HG02610 (cell line): ENCODE results near the gene RGPD5.
"Not testable (repeated sequence)": the region's sequence is repeated elsewhere in the genome, so short reads cannot be mapped to it uniquely, and the experiment has no call there.

Source experiments
- ATAC-seq: cut with Tn5 transposase; IDR thresholded peaks from one replicate; pipeline ENCODE4 v1.9.1; 2021; ENCODE audit warnings: mild to moderate bottlenecking, moderate library complexity; ENCODE audit not compliant: unreplicated experiment

Gene RGPD5

GRCh38 chr2:109794074-109794737 lies at the start of gene RGPD5:
TSS of gene RGPD5 (plus strand) at chr2:109794305. CDS start at chr2:109794466, 161 bp downstream.
- peak; percentile 98 for ATAC-seq

GRCh38 chr2:109751572-109751971 lies 42.5 kb upstream of the RGPD5 start:
- ATAC-seq = not testable (repeated sequence)

- not testable (repeated sequence) for ATAC-seq
Measured at GRCh38 chr2:109757163-109757824, 36.8 kb upstream of the RGPD5 start.

GRCh38 chr2:109760265-109761042 lies 33.7 kb upstream of the RGPD5 start:
- ATAC-seq = not testable (repeated sequence)

- ATAC-seq = not testable (repeated sequence)
Measured at GRCh38 chr2:109761043-109761454, 33.1 kb upstream of the RGPD5 start.

GRCh38 chr2:109761976-109762375 lies 32.1 kb upstream of the RGPD5 start:
- ATAC-seq = not testable (repeated sequence)

- not testable (repeated sequence) for ATAC-seq
Measured at GRCh38 chr2:109766074-109766473, 28.0 kb upstream of the RGPD5 start.

- ATAC-seq = not testable (repeated sequence)
Measured at GRCh38 chr2:109766886-109767578, 27.1 kb upstream of the RGPD5 start.

- not testable (repeated sequence) for ATAC-seq
Measured at GRCh38 chr2:109768934-109769333, 25.2 kb upstream of the RGPD5 start.

GRCh38 chr2:109779118-109779517 lies 15.0 kb upstream of the RGPD5 start:
- not testable (repeated sequence) for ATAC-seq

- not testable (repeated sequence) for ATAC-seq
Measured at GRCh38 chr2:109781147-109781816, 12.8 kb upstream of the RGPD5 start.

- ATAC-seq = not testable (repeated sequence)
Measured at GRCh38 chr2:109782446-109782993, 11.6 kb upstream of the RGPD5 start.

- ATAC-seq = not testable (repeated sequence)
Measured at GRCh38 chr2:109791530-109792279, 2.4 kb upstream of the RGPD5 start.

- ATAC-seq = peak; percentile 45
Measured at GRCh38 chr2:109792659-109793058, 1.4 kb upstream of the RGPD5 start.

GRCh38 chr2:109871129-109871751 lies 77.1 kb downstream of the RGPD5 start:
- peak; percentile 91 for ATAC-seq

GRCh38 chr2:109876625-109877024 lies 82.5 kb downstream of the RGPD5 start:
- not testable (repeated sequence) for ATAC-seq

GRCh38 chr2:109882112-109882511 lies 88.0 kb downstream of the RGPD5 start:
- ATAC-seq = not testable (repeated sequence)

- ATAC-seq = not testable (repeated sequence)
Measured at GRCh38 chr2:109888414-109888813, 94.3 kb downstream of the RGPD5 start.

GRCh38 chr2:109889909-109890308 lies 95.8 kb downstream of the RGPD5 start:
- peak; percentile 53 for ATAC-seq
